Ramos (cell line): ENCODE data around the gene CA6.
"Not testable (repeated sequence)": the region's sequence is repeated elsewhere in the genome, so short reads cannot be mapped to it uniquely, and the experiment has no call there.

Source experiments
- in situ Hi-C: fragments of 300-500 bp; cut with MboI; formaldehyde crosslinking; loops from one replicate; pipeline ENCODE4 v1.14.3; 2022; ENCODE audit warnings: low sequenced_read_pairs; ENCODE audit not compliant: unreplicated experiment

Gene CA6

GRCh38 chr1:8945568-8945967 lies at the start of gene CA6:
Gene CA6, plus strand, starts transcription at chr1:8945868. Its CDS starts 19 bp downstream, at chr1:8945887.
- in situ Hi-C loops = no loop called here

GRCh38 chr1:8896775-8897174 lies 48.9 kb upstream of the CA6 start:
- in situ Hi-C loops = not testable (repeated sequence)

GRCh38 chr1:8897505-8897904 lies 48.2 kb upstream of the CA6 start:
- in situ Hi-C loops = not testable (repeated sequence)

- in situ Hi-C loops = not testable (repeated sequence)
Measured at GRCh38 chr1:8898418-8898817, 47.2 kb upstream of the CA6 start.

- in situ Hi-C loops = no loop called here
Measured at GRCh38 chr1:8899046-8899445, 46.6 kb upstream of the CA6 start.

GRCh38 chr1:8900684-8901083 lies 45.0 kb upstream of the CA6 start:
- in situ Hi-C loops = loop anchor here (25.0 kb wide), 1 partner anchor 587 kb away; no protein-coding TSS in a partner anchor

- in situ Hi-C loops = loop anchor here (25.0 kb wide), 1 partner anchor 585 kb away; no protein-coding TSS in a partner anchor
Measured at GRCh38 chr1:8902765-8903164, 42.9 kb upstream of the CA6 start.

GRCh38 chr1:8903410-8903809 lies 42.3 kb upstream of the CA6 start:
- in situ Hi-C loops = loop anchor here (25.0 kb wide), 1 partner anchor 584 kb away; no protein-coding TSS in a partner anchor

GRCh38 chr1:8903908-8904650 lies 41.6 kb upstream of the CA6 start:
- in situ Hi-C loops = loop anchor here (25.0 kb wide), 1 partner anchor 583 kb away; no protein-coding TSS in a partner anchor

GRCh38 chr1:8905582-8906191 lies 40.0 kb upstream of the CA6 start:
- in situ Hi-C loops = loop anchor here (25.0 kb wide), 1 partner anchor 582 kb away; no protein-coding TSS in a partner anchor

- in situ Hi-C loops = loop anchor here (25.0 kb wide), 1 partner anchor 579 kb away; no protein-coding TSS in a partner anchor
Measured at GRCh38 chr1:8908388-8909151, 37.1 kb upstream of the CA6 start.

- in situ Hi-C loops = loop anchor here (25.0 kb wide), 1 partner anchor 577 kb away; no protein-coding TSS in a partner anchor
Measured at GRCh38 chr1:8910331-8910730, 35.3 kb upstream of the CA6 start.

GRCh38 chr1:8910914-8911313 lies 34.8 kb upstream of the CA6 start:
- in situ Hi-C loops = loop anchor here (25.0 kb wide), 1 partner anchor 576 kb away; no protein-coding TSS in a partner anchor

- in situ Hi-C loops = loop anchor here (25.0 kb wide), 1 partner anchor 576 kb away; no protein-coding TSS in a partner anchor
Measured at GRCh38 chr1:8911416-8912309, 34.0 kb upstream of the CA6 start.

GRCh38 chr1:8913457-8913856 lies 32.2 kb upstream of the CA6 start:
- in situ Hi-C loops = loop anchor here (25.0 kb wide), 1 partner anchor 574 kb away; no protein-coding TSS in a partner anchor

GRCh38 chr1:8914466-8914865 lies 31.2 kb upstream of the CA6 start:
- in situ Hi-C loops = loop anchor here (25.0 kb wide), 1 partner anchor 573 kb away; no protein-coding TSS in a partner anchor

- in situ Hi-C loops = loop anchor here (5.0 to 25.0 kb wide), 2 partner anchors 77 to 572 kb away; no protein-coding TSS in a partner anchor
Measured at GRCh38 chr1:8915446-8915845, 30.2 kb upstream of the CA6 start.

GRCh38 chr1:8917536-8917935 lies 28.1 kb upstream of the CA6 start:
- in situ Hi-C loops = loop anchor here (5.0 to 25.0 kb wide), 2 partner anchors 75 to 570 kb away; no protein-coding TSS in a partner anchor

- in situ Hi-C loops = loop anchor here (10.0 to 25.0 kb wide), 2 partner anchors 182 to 564 kb away; no protein-coding TSS in a partner anchor
Measured at GRCh38 chr1:8922962-8923361, 22.7 kb upstream of the CA6 start.
